Measurements from ENCODE around the gene ADGRL2. TPM values are rescaled to one million over a fixed set of nuclear protein-coding genes. Genes with fewer than 3 reads are reported as not detected.

The ADGRL2 gene
- total and polyA plus RNA-seq, 10 donors = 5.4 to 115 (median 60.7) TPM

GRCh38 chr1:81802707-81803430, 2.1 kb downstream of the ADGRL2 start:
- peak; percentile 78 for DNase-seq
- intact Hi-C loops (cut with DNase I; ENCODE audit: low total_unique reads) = no loop called here
- WGBS, 5 donors = 1 to 9% (median 1%) methylated on average over 35 to 55 of the region's 55 CpGs
- TF ChIP-seq CTCF (IDR thresholded peaks at IDR 0.05 in 8 of 11, conservative IDR thresholded peaks at IDR 0.05 in 3 of 11) = peak in 8 of 11 experiments; percentile 17 to 53 (median 25)
- TF ChIP-seq POLR2AphosphoS5 (IDR thresholded peaks at IDR 0.05) = peak in 2 of 3 donors; percentile 69 to 74
- no peak for TF ChIP-seq POLR2A (IDR thresholded peaks at IDR 0.05)
- Histone ChIP-seq H3K27ac (peak overlapping the region; percentile 62 to 93 (median 91)), H3K4me3 (peak overlapping the region; percentile 45 to 76 (median 56)), H3K27me3 (replicated peaks in 1 of 7) (peaks cover 0 to 63% (median 28%) of the 10 kb centered on the region in 7 donors), H3K36me3 (no peaks in the 10 kb centered on the region), H3K4me1 (peaks cover 0 to 33% (median 19%) of the 10 kb centered on the region in 6 donors), H3K9me3 (no peaks in the 10 kb centered on the region)

DNA sequence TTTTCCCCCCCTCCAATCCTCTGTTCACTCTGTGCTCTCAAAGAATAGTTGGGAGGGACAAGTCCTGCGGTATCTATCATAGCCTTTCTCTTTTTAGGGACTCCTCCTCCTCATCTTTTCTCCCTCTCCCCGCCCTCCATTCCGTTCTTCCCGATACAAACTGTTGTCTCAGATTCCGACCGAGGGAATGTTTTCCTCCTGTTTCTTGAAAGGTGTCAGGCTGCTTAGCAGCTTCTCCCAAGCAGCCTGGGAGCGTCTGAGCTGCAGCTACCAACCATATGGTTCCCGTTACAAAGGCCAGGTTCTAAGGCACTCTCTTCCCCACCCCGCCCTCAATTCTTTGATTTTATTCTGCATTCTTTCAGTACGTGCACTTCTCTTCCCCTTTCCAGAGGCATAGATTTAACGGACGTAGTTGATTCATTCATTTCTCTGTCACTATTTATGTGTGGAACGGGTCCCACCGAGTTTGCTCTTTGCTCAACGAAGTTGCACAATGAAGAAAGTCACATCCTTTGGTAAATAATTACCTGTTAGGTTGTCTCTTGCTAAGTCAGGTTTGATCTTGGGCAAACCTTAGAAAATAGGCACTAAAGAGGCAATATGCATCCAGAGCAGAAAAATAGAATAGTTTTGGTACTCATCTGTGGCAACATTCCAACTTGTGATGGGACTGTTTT, 2.8 kb downstream of the ADGRL2 start:
- WGBS, 5 donors = 5 to 6% (median 6%) methylated on average over 15 of the region's 15 CpGs
- peaks cover 0 to 60% (median 28%) of the 10 kb centered on the region in 7 donors for H3K27me3 ChIP-seq (replicated peaks in 1 of 7)

DNA sequence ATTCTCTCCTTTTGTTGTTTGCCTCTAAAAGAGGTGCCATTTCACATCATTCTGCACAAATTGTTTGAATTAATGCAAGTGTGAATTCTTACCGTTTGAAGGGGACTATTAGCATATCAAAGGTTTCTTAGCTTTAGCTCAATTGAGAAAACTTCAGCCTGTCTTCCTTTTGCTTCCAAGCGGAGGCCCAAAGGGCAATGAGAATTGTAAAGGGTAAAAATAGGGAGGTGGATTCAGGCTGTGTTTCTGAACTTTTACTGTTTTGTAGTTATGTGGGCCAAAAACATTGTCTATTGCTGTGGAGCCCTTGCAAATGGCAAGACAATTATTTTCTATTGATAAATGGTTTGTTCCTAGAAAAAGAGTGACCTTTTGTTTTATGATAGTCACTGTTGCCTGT, 3.6 kb downstream of the ADGRL2 start:
- DNase-seq = no peak
- WGBS, 5 donors = 43 to 51% (median 49%) methylated on average over 2 of the region's 2 CpGs
- Histone ChIP-seq H3K27me3 (replicated peaks in 1 of 7) (peaks cover 0 to 55% (median 28%) of the 10 kb centered on the region in 7 donors), H3K36me3 (no peaks in the 10 kb centered on the region), H3K4me1 (peaks cover 0 to 35% (median 22%) of the 10 kb centered on the region in 6 donors), H3K4me3 (peak overlapping the region in 7 of 8 donors; percentile 12 to 76 (median 58)), H3K9me3 (no peaks in the 10 kb centered on the region), H3K27ac (peak overlapping the region in 7 of 8 donors; percentile 89 to 93 (median 91))
- no peak for TF ChIP-seq CTCF (IDR thresholded peaks at IDR 0.05 in 8 of 11, conservative IDR thresholded peaks at IDR 0.05 in 3 of 11)
- TF ChIP-seq POLR2AphosphoS5 (IDR thresholded peaks at IDR 0.05) = no peak
- TF ChIP-seq POLR2A (IDR thresholded peaks at IDR 0.05) = no peak
- intact Hi-C loops (cut with DNase I; ENCODE audit: low total_unique reads) = no loop called here

More for the DNA sequence above, 2.8 kb downstream of the ADGRL2 start:
- Histone ChIP-seq H3K9me3 (no peaks in the 10 kb centered on the region), H3K4me3 (peak overlapping the region; percentile 45 to 76 (median 56)), H3K4me1 (peaks cover 0 to 33% (median 22%) of the 10 kb centered on the region in 6 donors), H3K36me3 (no peaks in the 10 kb centered on the region), H3K27ac (peak overlapping the region; percentile 62 to 93 (median 91))
- no peak for DNase-seq
- intact Hi-C loops (cut with DNase I; ENCODE audit: low total_unique reads) = no loop called here
- TF ChIP-seq POLR2A (IDR thresholded peaks at IDR 0.05) (no peak), CTCF (IDR thresholded peaks at IDR 0.05 in 8 of 11, conservative IDR thresholded peaks at IDR 0.05 in 3 of 11) (no peak), POLR2AphosphoS5 (IDR thresholded peaks at IDR 0.05) (no peak)
